SK-N-SH (cell line): ENCODE data around the gene AACS. TPM values are rescaled to one million over a fixed set of nuclear protein-coding genes. Genes with fewer than 3 reads are reported as not detected.

Source experiments
- CTCF ChIA-PET: fragments of 300-600, 350-600 bp; formaldehyde crosslinking; extraction: SDS; loops from one replicate; lab custom pipeline; 2021; lab: Yijun Ruan, JAX
- POLR2A ChIA-PET: fragments of 350-600 bp; sonication (Branson Sonifier 250); formaldehyde crosslinking; extraction: SDS; loops from one replicate; lab custom pipeline; 2020; ENCODE audit warnings: antibody characterized with exemption, inconsistent platforms; lab: Yijun Ruan, JAX
- DNase-seq: peaks from one replicate; pipeline ENCODE4 v3.0.0; 2012
- H2AFZ ChIP-seq: fragments of 200-600 bp; sonication (generic); 2 replicates; pipeline ENCODE4 v1.8.1; 2016; ENCODE audit warnings: antibody characterized with exemption, mild to moderate bottlenecking, low read depth
- H3F3A ChIP-seq: fragments of 200-600 bp; sonication (generic); replicated peaks from 2 replicates; pipeline ENCODE3; 2016; ENCODE audit warnings: antibody characterized with exemption, mild to moderate bottlenecking; ENCODE audit not compliant: insufficient read depth
- H3K27ac ChIP-seq, 2 experiments: fragments of 200-500 bp in 1 of 2; fragments of 200-600 bp in 1 of 2; sonication (Bioruptor generic) in 1 of 2; sonication (generic), shearing (Covaris generic) in 1 of 2; 2 replicates each; pipeline versions ENCODE4 v1.5.1 to v1.6.1; 2014 to 2016; ENCODE audit warnings: low read depth in 2 of 2, inconsistent platforms in 1 of 2, low read length in 1 of 2, mild to moderate bottlenecking in 1 of 2, mixed read lengths in 1 of 2
- H3K27me3 ChIP-seq: fragments of 200-600 bp; sonication (generic), shearing (Covaris generic); 2 replicates; pipeline ENCODE4 v1.6.1; 2016; ENCODE audit warnings: mixed run types; ENCODE audit not compliant: insufficient read depth
- H3K36me3 ChIP-seq, 2 experiments: fragments of 200-500 bp in 1 of 2; fragments of 200-600 bp in 1 of 2; sonication (Bioruptor generic) in 1 of 2; sonication (generic) in 1 of 2; replicated peaks in 1 of 2; 2 replicates each; pipeline versions ENCODE3 to v1.5.1; 2014 to 2016; ENCODE audit warnings: low read length in 1 of 2, mild to moderate bottlenecking in 1 of 2; ENCODE audit not compliant: insufficient read depth in 2 of 2, control insufficient read depth in 1 of 2
- H3K4me1 ChIP-seq, 2 experiments: fragments of 200-500 bp in 1 of 2; fragments of 200-600 bp in 1 of 2; sonication (Bioruptor generic) in 1 of 2; sonication (generic), shearing (Covaris generic) in 1 of 2; 2 replicates each; pipeline versions ENCODE4 v1.5.1 to v1.6.1; 2014 to 2016; ENCODE audit warnings: low read depth in 1 of 2, low read length in 1 of 2, mixed run types in 1 of 2; ENCODE audit not compliant: insufficient read depth in 2 of 2, control insufficient read depth in 1 of 2
- H3K4me2 ChIP-seq: fragments of 200-600 bp; sonication (generic), shearing (Covaris generic); 2 replicates; pipeline ENCODE4 v1.6.1; 2017; ENCODE audit warnings: mixed run types
- H3K4me3 ChIP-seq, 2 experiments: fragments of 200-500 bp in 1 of 2; fragments of 200-600 bp in 1 of 2; sonication (Bioruptor generic) in 1 of 2; sonication (generic), shearing (Covaris generic) in 1 of 2; 2 replicates each; pipeline versions ENCODE4 v1.5.1 to v1.8.1; 2014 to 2016; ENCODE audit warnings: low read depth in 2 of 2, inconsistent platforms in 1 of 2, low read length in 1 of 2, mild to moderate bottlenecking in 1 of 2, mixed read lengths in 1 of 2, moderate library complexity in 1 of 2
- H3K79me2 ChIP-seq: fragments of 200-600 bp; sonication (generic); 2 replicates; pipeline ENCODE4 v1.8.1; 2017; ENCODE audit warnings: mild to moderate bottlenecking; ENCODE audit not compliant: insufficient read depth
- H3K9ac ChIP-seq: fragments of 200-600 bp; sonication (generic); 2 replicates; pipeline ENCODE4 v1.6.1; 2017; ENCODE audit warnings: mixed run types
- H3K9me2 ChIP-seq: fragments of 200-600 bp; sonication (generic); 2 replicates; pipeline ENCODE4 v1.6.1; 2017; ENCODE audit warnings: mixed run types
- H3K9me3 ChIP-seq: fragments of 200-600 bp; sonication (generic); 2 replicates; pipeline ENCODE4 v1.6.1; 2017; ENCODE audit warnings: mixed run types, mild to moderate bottlenecking, moderate library complexity
- H4K20me1 ChIP-seq: fragments of 200-600 bp; sonication (generic); 2 replicates; pipeline ENCODE4 v1.6.1; 2017; ENCODE audit warnings: mild to moderate bottlenecking, mixed run types; ENCODE audit not compliant: insufficient read depth
- CHD2 ChIP-seq: fragments of 150-350 bp; IDR thresholded peaks from 2 replicates; pipeline ENCODE4 v1.6.1; 2018; ENCODE audit warnings: low read length; ENCODE audit not compliant: partially characterized antibody
- ELF1 ChIP-seq: IDR thresholded peaks from 2 replicates; pipeline ENCODE4 v1.4.0; 2012
- FOSL2 ChIP-seq: IDR thresholded peaks from 2 replicates; pipeline ENCODE4 v1.4.0; 2012; ENCODE audit warnings: low read depth, mild to moderate bottlenecking, moderate library complexity, borderline replicate concordance
- FOXM1 ChIP-seq: IDR thresholded peaks from 2 replicates; pipeline ENCODE4 v1.4.0; 2012; ENCODE audit warnings: low read depth, mild to moderate bottlenecking
- JUND ChIP-seq: IDR thresholded peaks from 2 replicates; pipeline ENCODE4 v1.4.0; 2012
- NRF1 ChIP-seq: IDR thresholded peaks from 2 replicates; pipeline ENCODE4 v1.6.1; 2012; ENCODE audit warnings: low read depth, mild to moderate bottlenecking, low read length
- SIN3A ChIP-seq: IDR thresholded peaks from 2 replicates; pipeline ENCODE4 v1.6.1; 2012; ENCODE audit warnings: low read depth, mild to moderate bottlenecking, low read length, moderate library complexity, borderline replicate concordance
- SMC3 ChIP-seq: IDR thresholded peaks from 2 replicates; pipeline ENCODE4 v1.6.1; 2012; ENCODE audit warnings: low read depth, low read length, improper control_type of control experiment
- YY1 ChIP-seq: IDR thresholded peaks from 2 replicates; pipeline ENCODE4 v1.4.0; 2012; ENCODE audit warnings: low read depth, mild to moderate bottlenecking
- WGBS: methylation state at CpG from one replicate; pipeline ENCODE4 v1.1.6; 2017; ENCODE audit warnings: low lambda C conversion rate; 5-methylcytosine and 5-hydroxymethylcytosine counted together
- polyA plus RNA-seq, 3 experiments: library from polyadenylated mRNA; depleted of rRNA; stranded (reverse); fragments of >200 nt; gene quantifications; 2 replicates each; pipeline ENCODE4 v1.2.3, GENCODE V29; 2012
- TF ChIP-seq, protein P1 (sequence below): IDR thresholded peaks from 2 replicates; pipeline ENCODE4 v1.4.0; 2012; ENCODE audit warnings: low read depth, borderline replicate concordance
- TF ChIP-seq, protein P2 (sequence below): fragments of 200-600 bp; sonication (generic); IDR thresholded peaks from 2 replicates; pipeline ENCODE4 v1.6.1; 2017; ENCODE audit warnings: antibody characterized with exemption, mild to moderate bottlenecking, moderate library complexity
- TF ChIP-seq, protein P3 (sequence below): fragments of 150-350 bp; IDR thresholded peaks from 2 replicates; pipeline ENCODE4 v1.6.1; 2017; ENCODE audit warnings: antibody characterized with exemption, low read length, low read depth, borderline replicate concordance
- TF ChIP-seq, protein P4 (sequence below): IDR thresholded peaks from 2 replicates; pipeline ENCODE4 v1.6.1; 2012; ENCODE audit warnings: mild to moderate bottlenecking, low read depth, low read length, moderate library complexity

Gene AACS
- polyA plus RNA-seq, 1 of the 3 experiments (the other 2 are of a cell fraction) = 17.3 TPM

DNA sequence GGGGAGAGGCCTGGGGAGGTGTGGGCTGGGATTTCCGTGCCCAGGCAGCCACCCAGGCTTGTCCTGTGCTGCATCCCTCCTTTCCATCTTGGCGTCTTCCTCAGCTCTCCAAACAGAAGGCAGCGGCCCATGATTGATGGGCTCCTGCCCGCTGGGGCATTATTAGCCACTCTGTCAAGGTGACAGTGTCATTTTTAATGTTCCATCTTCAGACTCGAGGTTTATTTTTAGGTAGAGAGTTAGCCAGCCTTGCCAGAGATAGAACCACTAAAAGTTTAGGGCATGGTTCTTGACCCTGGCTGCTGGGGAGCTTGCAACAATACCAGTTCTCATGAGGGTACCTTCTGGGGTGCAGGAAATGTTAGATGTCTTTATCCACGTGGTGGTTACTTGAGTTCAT is 90.1 kb downstream of the AACS start:
- Histone ChIP-seq H3K27ac (no peak overlapping the region), H3K4me3 (no peak overlapping the region), H3K4me2 (no peak overlapping the region), H4K20me1 (no peaks in the 10 kb centered on the region), H3K4me1 (no peaks in the 10 kb centered on the region)
- 21% methylated on average over 6 of the region's 6 CpGs for WGBS
- TF ChIP-seq, protein P1, sequence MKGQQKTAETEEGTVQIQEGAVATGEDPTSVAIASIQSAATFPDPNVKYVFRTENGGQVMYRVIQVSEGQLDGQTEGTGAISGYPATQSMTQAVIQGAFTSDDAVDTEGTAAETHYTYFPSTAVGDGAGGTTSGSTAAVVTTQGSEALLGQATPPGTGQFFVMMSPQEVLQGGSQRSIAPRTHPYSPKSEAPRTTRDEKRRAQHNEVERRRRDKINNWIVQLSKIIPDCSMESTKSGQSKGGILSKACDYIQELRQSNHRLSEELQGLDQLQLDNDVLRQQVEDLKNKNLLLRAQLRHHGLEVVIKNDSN = no peak
- TF ChIP-seq, protein P2, sequence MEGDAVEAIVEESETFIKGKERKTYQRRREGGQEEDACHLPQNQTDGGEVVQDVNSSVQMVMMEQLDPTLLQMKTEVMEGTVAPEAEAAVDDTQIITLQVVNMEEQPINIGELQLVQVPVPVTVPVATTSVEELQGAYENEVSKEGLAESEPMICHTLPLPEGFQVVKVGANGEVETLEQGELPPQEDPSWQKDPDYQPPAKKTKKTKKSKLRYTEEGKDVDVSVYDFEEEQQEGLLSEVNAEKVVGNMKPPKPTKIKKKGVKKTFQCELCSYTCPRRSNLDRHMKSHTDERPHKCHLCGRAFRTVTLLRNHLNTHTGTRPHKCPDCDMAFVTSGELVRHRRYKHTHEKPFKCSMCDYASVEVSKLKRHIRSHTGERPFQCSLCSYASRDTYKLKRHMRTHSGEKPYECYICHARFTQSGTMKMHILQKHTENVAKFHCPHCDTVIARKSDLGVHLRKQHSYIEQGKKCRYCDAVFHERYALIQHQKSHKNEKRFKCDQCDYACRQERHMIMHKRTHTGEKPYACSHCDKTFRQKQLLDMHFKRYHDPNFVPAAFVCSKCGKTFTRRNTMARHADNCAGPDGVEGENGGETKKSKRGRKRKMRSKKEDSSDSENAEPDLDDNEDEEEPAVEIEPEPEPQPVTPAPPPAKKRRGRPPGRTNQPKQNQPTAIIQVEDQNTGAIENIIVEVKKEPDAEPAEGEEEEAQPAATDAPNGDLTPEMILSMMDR = no peak
- TF ChIP-seq SIN3A (no peak), FOSL2 (no peak), ELF1 (no peak), CHD2 (no peak), JUND (no peak), SMC3 (no peak), NRF1 (no peak), YY1 (no peak), FOXM1 (no peak)
- TF ChIP-seq, protein P3, sequence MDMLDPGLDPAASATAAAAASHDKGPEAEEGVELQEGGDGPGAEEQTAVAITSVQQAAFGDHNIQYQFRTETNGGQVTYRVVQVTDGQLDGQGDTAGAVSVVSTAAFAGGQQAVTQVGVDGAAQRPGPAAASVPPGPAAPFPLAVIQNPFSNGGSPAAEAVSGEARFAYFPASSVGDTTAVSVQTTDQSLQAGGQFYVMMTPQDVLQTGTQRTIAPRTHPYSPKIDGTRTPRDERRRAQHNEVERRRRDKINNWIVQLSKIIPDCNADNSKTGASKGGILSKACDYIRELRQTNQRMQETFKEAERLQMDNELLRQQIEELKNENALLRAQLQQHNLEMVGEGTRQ = no peak
- TF ChIP-seq, protein P4, sequence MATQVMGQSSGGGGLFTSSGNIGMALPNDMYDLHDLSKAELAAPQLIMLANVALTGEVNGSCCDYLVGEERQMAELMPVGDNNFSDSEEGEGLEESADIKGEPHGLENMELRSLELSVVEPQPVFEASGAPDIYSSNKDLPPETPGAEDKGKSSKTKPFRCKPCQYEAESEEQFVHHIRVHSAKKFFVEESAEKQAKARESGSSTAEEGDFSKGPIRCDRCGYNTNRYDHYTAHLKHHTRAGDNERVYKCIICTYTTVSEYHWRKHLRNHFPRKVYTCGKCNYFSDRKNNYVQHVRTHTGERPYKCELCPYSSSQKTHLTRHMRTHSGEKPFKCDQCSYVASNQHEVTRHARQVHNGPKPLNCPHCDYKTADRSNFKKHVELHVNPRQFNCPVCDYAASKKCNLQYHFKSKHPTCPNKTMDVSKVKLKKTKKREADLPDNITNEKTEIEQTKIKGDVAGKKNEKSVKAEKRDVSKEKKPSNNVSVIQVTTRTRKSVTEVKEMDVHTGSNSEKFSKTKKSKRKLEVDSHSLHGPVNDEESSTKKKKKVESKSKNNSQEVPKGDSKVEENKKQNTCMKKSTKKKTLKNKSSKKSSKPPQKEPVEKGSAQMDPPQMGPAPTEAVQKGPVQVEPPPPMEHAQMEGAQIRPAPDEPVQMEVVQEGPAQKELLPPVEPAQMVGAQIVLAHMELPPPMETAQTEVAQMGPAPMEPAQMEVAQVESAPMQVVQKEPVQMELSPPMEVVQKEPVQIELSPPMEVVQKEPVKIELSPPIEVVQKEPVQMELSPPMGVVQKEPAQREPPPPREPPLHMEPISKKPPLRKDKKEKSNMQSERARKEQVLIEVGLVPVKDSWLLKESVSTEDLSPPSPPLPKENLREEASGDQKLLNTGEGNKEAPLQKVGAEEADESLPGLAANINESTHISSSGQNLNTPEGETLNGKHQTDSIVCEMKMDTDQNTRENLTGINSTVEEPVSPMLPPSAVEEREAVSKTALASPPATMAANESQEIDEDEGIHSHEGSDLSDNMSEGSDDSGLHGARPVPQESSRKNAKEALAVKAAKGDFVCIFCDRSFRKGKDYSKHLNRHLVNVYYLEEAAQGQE = no peak
- TF ChIP-seq, all 33 proteins: peak for 0
- no peaks in the 10 kb centered on the region for H3K79me2 ChIP-seq
- no peaks in the 10 kb centered on the region for H3K9me3 ChIP-seq
- no peaks in the 10 kb centered on the region for H3K27me3 ChIP-seq
- CTCF ChIA-PET = interaction anchor here (2.1 kb wide), 1 partner anchor 27 kb away, joined by 8 read pairs; no protein-coding TSS in a partner anchor
- H3K9me2 ChIP-seq = no peaks in the 10 kb centered on the region
- POLR2A ChIA-PET = no interaction called here
- H2AFZ ChIP-seq = no peak overlapping the region
- no peaks in the 10 kb centered on the region for H3K36me3 ChIP-seq
- no peaks in the 10 kb centered on the region for H3F3A ChIP-seq
- no peak overlapping the region for H3K9ac ChIP-seq
- DNase-seq = no peak
